Progenitor cell of endocrine pancreas (in vitro differentiated cells): ENCODE data around the gene ENAH. TPM values are rescaled to one million over a fixed set of nuclear protein-coding genes. Genes with fewer than 3 reads are reported as not detected.

Experiments
- DNase-seq: peaks from one replicate; pipeline ENCODE4 v3.0.0; 2021; ENCODE audit warnings: low spot score; ENCODE audit not compliant: unreplicated experiment
- H3K27ac Mint-ChIP-seq: 2 replicates; pipeline ENCODE4 v1.8.0; 2021; ENCODE audit warnings: mild to moderate bottlenecking, moderate library complexity, mixed read lengths
- H3K27me3 Mint-ChIP-seq: 2 replicates; pipeline ENCODE4 v1.8.0; 2021; ENCODE audit warnings: mixed read lengths
- H3K36me3 Mint-ChIP-seq: 2 replicates; pipeline ENCODE4 v1.8.0; 2022; ENCODE audit warnings: mixed read lengths; ENCODE audit not compliant: insufficient read depth
- H3K4me1 Mint-ChIP-seq: 2 replicates; pipeline ENCODE4 v1.8.0; 2021; ENCODE audit warnings: low read depth, mixed read lengths
- H3K4me3 Mint-ChIP-seq: 2 replicates; pipeline ENCODE4 v1.8.0; 2021; ENCODE audit warnings: low read depth, mild to moderate bottlenecking, moderate library complexity, mixed read lengths
- H3K9me3 Mint-ChIP-seq: 2 replicates; pipeline ENCODE4 v1.8.0; 2021; ENCODE audit warnings: low read depth, mixed read lengths
- CTCF ChIP-seq: fragments of 200-600 bp; sonication (generic); IDR thresholded peaks from one replicate; pipeline ENCODE4 v1.5.0; 2021; ENCODE audit warnings: antibody characterized with exemption, mild to moderate bottlenecking; ENCODE audit not compliant: unreplicated experiment
- total RNA-seq: library from RNA; stranded (reverse); gene quantifications from 2 replicates; pipeline ENCODE4 v1.2.1, GENCODE V29; 2021

Gene ENAH
- total RNA-seq, 1 donor from 2014 or later, result 217 TPM

DNA sequence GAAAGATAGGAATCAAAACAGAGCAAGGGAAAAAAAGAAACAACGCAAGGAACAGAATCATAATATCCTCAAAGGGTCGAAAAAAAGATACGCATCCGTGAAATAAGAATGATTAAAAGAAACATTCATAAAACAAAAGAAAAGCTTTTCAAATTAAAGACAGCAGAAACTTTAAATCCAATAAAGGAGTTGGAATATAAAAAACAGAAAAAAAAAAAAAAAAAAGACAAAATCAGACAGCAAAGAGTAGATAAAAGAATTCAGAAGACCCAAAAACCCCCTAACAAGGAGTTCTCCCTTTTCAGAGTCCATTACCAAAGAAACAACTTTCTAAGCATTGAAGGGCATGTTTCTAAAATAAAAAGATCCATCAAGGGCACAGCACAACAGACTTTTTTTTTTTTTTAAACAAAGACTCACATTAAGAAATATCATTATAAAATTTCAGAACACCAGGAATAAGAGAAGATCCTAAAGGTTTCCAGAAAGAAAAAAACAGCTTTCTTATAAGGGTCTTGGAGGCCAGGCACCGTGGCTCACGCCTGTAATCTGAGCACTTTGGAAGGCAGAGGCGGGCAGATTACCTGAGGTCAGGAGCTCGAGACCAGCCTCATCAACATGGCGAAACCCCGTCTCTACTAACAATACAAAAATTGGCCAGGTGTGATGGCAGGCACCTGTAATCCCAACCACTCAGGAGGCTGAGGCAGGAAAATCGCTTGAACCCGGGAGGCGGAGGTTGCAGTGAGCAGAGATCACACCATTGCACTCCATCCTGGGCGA lies 44.7 kb downstream of the ENAH start:
- Mint-ChIP-seq H3K9me3 (no peaks in the 10 kb centered on the region), H3K27ac (peak overlapping the region; percentile 89), H3K4me3 (no peak overlapping the region), H3K4me1 (peaks cover 38% of the 10 kb centered on the region), H3K36me3 (peaks cover 6% of the 10 kb centered on the region), H3K27me3 (no peaks in the 10 kb centered on the region)
- no peak for TF ChIP-seq CTCF
- DNase-seq, result no peak

DNA sequence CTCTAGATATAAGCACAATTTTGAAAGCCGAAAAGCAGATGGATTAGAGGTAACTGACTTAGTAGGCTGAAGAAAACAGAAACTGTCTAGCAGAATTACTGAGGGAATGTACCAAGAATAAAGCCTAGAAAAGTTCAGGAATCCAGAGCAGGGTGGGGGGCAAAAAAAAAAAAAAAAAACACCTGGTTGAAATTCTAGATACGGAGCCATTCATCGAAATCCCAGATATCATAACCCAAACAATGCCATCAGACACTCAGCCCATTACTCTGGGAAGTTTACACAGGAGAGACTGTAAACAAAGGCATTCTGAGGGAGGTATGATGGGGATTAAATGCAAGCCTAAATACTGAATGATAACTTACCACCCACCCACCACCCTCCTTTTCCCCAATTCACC lies 45.6 kb downstream of the ENAH start:
- no peak for DNase-seq
- H3K27me3 Mint-ChIP-seq, result no peaks in the 10 kb centered on the region
- H3K9me3 Mint-ChIP-seq, result no peaks in the 10 kb centered on the region
- H3K27ac Mint-ChIP-seq, result peak overlapping the region; percentile 89
- peaks cover 42% of the 10 kb centered on the region for H3K4me1 Mint-ChIP-seq
- H3K4me3 Mint-ChIP-seq, result no peak overlapping the region
- no peak for TF ChIP-seq CTCF
- H3K36me3 Mint-ChIP-seq, result peaks cover 6% of the 10 kb centered on the region

DNA sequence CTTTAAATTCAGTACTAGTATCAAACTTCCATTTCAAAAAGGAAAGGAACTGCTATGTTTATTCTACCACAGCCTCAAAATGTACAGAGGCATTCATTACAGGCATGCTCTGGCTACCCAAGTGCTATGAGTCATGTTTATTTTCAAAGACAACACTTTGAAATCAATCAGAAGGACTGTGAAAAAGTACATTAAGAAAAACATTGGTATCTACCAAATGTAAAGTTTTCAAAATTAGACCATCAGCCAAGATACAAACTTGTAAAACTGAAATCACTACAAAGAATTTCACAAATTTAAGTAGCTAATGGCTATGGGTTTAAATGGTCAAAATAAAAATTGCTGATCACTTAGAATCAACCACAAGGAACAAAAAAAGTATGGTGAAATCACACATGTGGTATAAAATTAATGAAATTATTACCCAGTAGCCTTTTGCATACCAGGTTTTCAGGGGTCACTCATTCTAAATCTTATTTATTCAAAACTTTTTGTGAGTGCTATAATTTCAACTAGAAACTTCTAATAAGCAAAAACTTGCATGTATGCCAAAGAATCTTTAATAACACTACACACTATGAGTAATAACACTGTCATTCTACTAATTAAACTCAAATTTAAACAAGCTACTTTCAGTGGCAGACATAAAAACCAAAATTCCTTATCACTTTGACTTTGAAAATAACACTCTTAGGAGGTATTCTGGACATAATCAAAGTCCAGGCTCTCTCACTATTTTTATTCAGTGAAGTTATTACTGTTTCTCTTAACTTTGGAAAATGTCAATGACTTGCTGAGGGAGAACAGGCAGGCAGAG lies 49.2 kb downstream of the ENAH start:
- Mint-ChIP-seq H3K27ac (peak overlapping the region; percentile 86), H3K9me3 (peaks cover 14% of the 10 kb centered on the region), H3K27me3 (no peaks in the 10 kb centered on the region), H3K4me1 (peaks cover 45% of the 10 kb centered on the region), H3K4me3 (no peak overlapping the region), H3K36me3 (peaks cover 16% of the 10 kb centered on the region)
- DNase-seq, result no peak
- no peak for TF ChIP-seq CTCF

DNA sequence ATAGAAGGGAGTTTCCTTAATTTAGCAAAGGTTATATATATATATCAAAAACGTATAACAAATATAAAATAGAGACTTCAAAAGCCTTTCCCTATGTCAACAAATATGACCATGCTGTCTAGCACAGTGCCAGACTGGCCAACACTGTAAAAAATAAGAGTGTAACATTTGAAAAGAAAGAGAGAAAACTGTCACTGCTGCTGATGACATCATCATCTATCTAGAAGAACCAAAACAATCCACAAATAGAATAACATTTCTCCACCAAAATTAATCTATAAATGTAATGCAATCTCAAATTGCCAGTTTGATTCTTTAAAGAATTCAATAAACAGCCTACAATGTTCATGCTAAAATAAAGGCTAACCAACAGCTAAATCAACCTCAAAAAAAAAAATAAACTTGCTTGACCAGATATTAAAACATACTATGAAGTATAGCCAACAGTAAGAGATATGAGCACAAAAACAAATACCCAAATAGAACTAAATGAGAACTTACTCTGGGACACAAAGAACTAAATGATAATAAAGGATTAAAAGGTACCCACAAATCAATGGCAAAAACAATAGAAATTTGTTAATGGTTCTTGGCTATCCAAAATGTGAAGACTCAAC lies 50.2 kb downstream of the ENAH start:
- Mint-ChIP-seq H3K27me3 (no peaks in the 10 kb centered on the region), H3K4me1 (peaks cover 40% of the 10 kb centered on the region), H3K9me3 (peaks cover 14% of the 10 kb centered on the region), H3K36me3 (peaks cover 20% of the 10 kb centered on the region), H3K27ac (no peak overlapping the region), H3K4me3 (no peak overlapping the region)
- no peak for DNase-seq
- no peak for TF ChIP-seq CTCF

DNA sequence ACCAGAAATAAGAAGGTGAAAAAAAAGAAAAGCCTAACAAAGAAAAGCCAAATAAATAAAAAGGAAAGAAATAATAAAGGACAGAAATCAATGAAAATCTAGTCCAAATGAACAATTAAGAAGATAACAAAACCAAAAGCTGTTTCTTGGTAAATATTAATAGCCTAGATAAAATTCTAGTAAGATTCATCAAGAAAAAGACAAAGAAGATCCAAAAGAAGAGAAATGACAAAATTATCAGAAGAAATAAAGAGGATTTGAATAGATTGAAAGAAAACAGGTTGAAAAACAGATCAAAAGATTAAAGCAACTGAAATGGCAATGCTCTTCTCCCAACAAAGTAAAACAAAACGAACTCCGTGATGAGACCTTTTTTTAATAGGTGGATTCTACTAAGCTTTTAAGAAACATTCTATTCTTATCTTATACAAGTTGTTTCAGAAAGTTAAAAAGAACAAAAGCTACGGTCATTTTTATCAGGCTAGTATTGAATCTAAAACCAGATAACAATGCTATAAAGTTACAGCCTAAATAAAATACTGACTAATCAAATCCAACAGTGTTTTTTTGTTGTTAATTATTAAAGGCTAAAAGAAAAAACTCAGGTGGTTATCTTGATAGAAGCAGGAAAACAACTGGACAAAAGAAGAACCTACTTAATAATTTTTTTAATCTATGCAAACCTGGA lies 50.9 kb downstream of the ENAH start:
- H3K27me3 Mint-ChIP-seq, result no peaks in the 10 kb centered on the region
- peaks cover 14% of the 10 kb centered on the region for H3K9me3 Mint-ChIP-seq
- peak overlapping the region; percentile 15 for H3K27ac Mint-ChIP-seq
- H3K4me1 Mint-ChIP-seq, result peaks cover 34% of the 10 kb centered on the region
- peaks cover 20% of the 10 kb centered on the region for H3K36me3 Mint-ChIP-seq
- no peak for DNase-seq
- no peak for TF ChIP-seq CTCF
- H3K4me3 Mint-ChIP-seq, result peak overlapping the region; percentile 40
